ENCODE measurements around the gene USP40.
"Not testable (repeated sequence)": the region's sequence is repeated elsewhere in the genome, so short reads cannot be mapped to it uniquely, and the experiment has no call there.

Gene USP40

GRCh38 chr2:233600386-233600785, 33.8 kb upstream of the USP40 start:
- no peak for DNase-seq (ENCODE audit: low read depth)
- no peak overlapping the region for H3K4me3 ChIP-seq (ENCODE audit: low read length)
- TF ChIP-seq CTCF (conservative IDR thresholded peaks at IDR 0.05; ENCODE audit: low read depth, low read length) = no peak

- no peak for DNase-seq (ENCODE audit: low read depth)
- TF ChIP-seq CTCF (conservative IDR thresholded peaks at IDR 0.05; ENCODE audit: low read depth, low read length) = no peak
- no peak overlapping the region for H3K4me3 ChIP-seq (ENCODE audit: low read length)
These were observed 32.4 kb upstream of the USP40 start for GRCh38 chr2:233598952-233599351.

GRCh38 chr2:233597522-233597921, 30.9 kb upstream of the USP40 start:
- TF ChIP-seq CTCF (conservative IDR thresholded peaks at IDR 0.05; ENCODE audit: low read depth, low read length) = no peak
- DNase-seq (ENCODE audit: low read depth) = no peak
- no peak overlapping the region for H3K4me3 ChIP-seq (ENCODE audit: low read length)

GRCh38 chr2:233593201-233593600, 26.6 kb upstream of the USP40 start:
- no peak overlapping the region for H3K4me3 ChIP-seq (ENCODE audit: low read length)
- TF ChIP-seq CTCF (conservative IDR thresholded peaks at IDR 0.05; ENCODE audit: low read depth, low read length) = no peak
- no peak for DNase-seq (ENCODE audit: low read depth)

GRCh38 chr2:233592706-233593105, 26.1 kb upstream of the USP40 start:
- not testable (repeated sequence) for DNase-seq (ENCODE audit: low read depth); H3K4me3 ChIP-seq (ENCODE audit: low read length)

- DNase-seq (ENCODE audit: low read depth) = no peak
- no peak for TF ChIP-seq CTCF (conservative IDR thresholded peaks at IDR 0.05; ENCODE audit: low read depth, low read length)
- H3K4me3 ChIP-seq (ENCODE audit: low read length) = no peak overlapping the region
These were observed 21.8 kb upstream of the USP40 start for GRCh38 chr2:233588400-233588799.

GRCh38 chr2:233584210-233584609, 17.6 kb upstream of the USP40 start:
- TF ChIP-seq CTCF (conservative IDR thresholded peaks at IDR 0.05; ENCODE audit: low read depth, low read length) = no peak
- no peak for DNase-seq (ENCODE audit: low read depth)

GRCh38 chr2:233583217-233583965, 16.8 kb upstream of the USP40 start:
- DNase-seq (ENCODE audit: low read depth); H3K4me3 ChIP-seq (ENCODE audit: low read length): not testable (repeated sequence)

More at GRCh38 chr2:233584210-233584609, 17.6 kb upstream of the USP40 start:
- no peak overlapping the region for H3K4me3 ChIP-seq (ENCODE audit: low read length)

GRCh38 chr2:233577341-233577740, 10.8 kb upstream of the USP40 start:
- DNase-seq (ENCODE audit: low read depth) = not testable (repeated sequence)

More at GRCh38 chr2:233577341-233577740, 10.8 kb upstream of the USP40 start:
- H3K4me3 ChIP-seq (ENCODE audit: low read length) = not testable (repeated sequence)

All from retinal pigment epithelial cell (primary cell).